DND-41 (cell line): ENCODE data around the gene FOCAD.

ENCODE experiments used
- CTCF ChIP-seq: IDR thresholded peaks from 2 replicates; pipeline ENCODE4 v1.5.1; 2012; ENCODE audit warnings: borderline replicate concordance, low read length, moderate library complexity, mild to moderate bottlenecking; ENCODE audit not compliant: poor library complexity, severe bottlenecking; ENCODE audit errors: extremely low read depth
- EZH2 ChIP-seq: IDR thresholded peaks from 3 replicates; pipeline ENCODE4 v1.6.1; 2012; ENCODE audit warnings: borderline replicate concordance, low read depth, mild to moderate bottlenecking, moderate library complexity, low read length, inconsistent platforms; ENCODE audit not compliant: severe bottlenecking

- TF ChIP-seq CTCF = no peak
- no peak for TF ChIP-seq EZH2
Measured at GRCh38 chr9:20906326-20906725, 222.3 kb downstream of the FOCAD start.
